Ascending aorta (tissue), 2 donors: ENCODE measurements around the gene PLAGL1. TPM values are rescaled to one million over a fixed set of nuclear protein-coding genes. Genes with fewer than 3 reads are reported as not detected.

Source experiments
- DNase-seq, 2 donors: peaks; one replicate each; pipeline ENCODE4 v3.0.0-alpha.2; 2019; ENCODE audit warnings: low spot score in 2 of 2
- H3K27ac ChIP-seq, 2 donors: fragments of 200-600 bp; sonication (generic); one replicate each; pipeline ENCODE4 v1.5.1; 2016 to 2017; ENCODE audit warnings: mild to moderate bottlenecking in 1 of 2
- H3K27me3 ChIP-seq: fragments of 200-600 bp; sonication (generic); one replicate; pipeline ENCODE4 v1.5.1; 2017
- H3K36me3 ChIP-seq, 2 donors: fragments of 200-600 bp; sonication (generic); one replicate each; pipeline ENCODE4 v1.5.1; 2016
- H3K4me1 ChIP-seq, 2 donors: fragments of 200-600 bp; sonication (generic); one replicate each; pipeline ENCODE4 v1.5.1; 2016 to 2017; ENCODE audit warnings: mild to moderate bottlenecking in 1 of 2
- H3K4me3 ChIP-seq, 2 donors: fragments of 200-600 bp; sonication (generic); one replicate each; pipeline ENCODE4 v1.5.1; 2016 to 2017; ENCODE audit warnings: mild to moderate bottlenecking in 1 of 2
- H3K9me3 ChIP-seq, 2 donors: fragments of 200-600 bp; sonication (generic); one replicate each; pipeline ENCODE4 v1.5.1; 2016
- intact Hi-C: fragments of 100-400 bp; cut with DNase I; formaldehyde crosslinking; loops from one replicate; pipeline ENCODE4 v1.15.1; 2023
- total RNA-seq: library from RNA; depleted of rRNA; stranded (reverse); fragments of >200 nt; gene quantifications from one replicate; pipeline ENCODE4 v1.1.0, GENCODE V29; 2016
- TF ChIP-seq, protein P1 (sequence below), 3 experiments: fragments of 200-600 bp in 2 of 3; fragments of 450-650 bp in 1 of 3; sonication (generic) in 2 of 3; IDR thresholded peaks; one replicate each; pipeline ENCODE4 v1.5.1; 2016 to 2019; ENCODE audit warnings: antibody characterized with exemption in 3 of 3, mild to moderate bottlenecking in 1 of 3, moderate library complexity in 1 of 3

The PLAGL1 gene
- total RNA-seq, 1 donor from 2014 or later: 86.3 TPM

DNA sequence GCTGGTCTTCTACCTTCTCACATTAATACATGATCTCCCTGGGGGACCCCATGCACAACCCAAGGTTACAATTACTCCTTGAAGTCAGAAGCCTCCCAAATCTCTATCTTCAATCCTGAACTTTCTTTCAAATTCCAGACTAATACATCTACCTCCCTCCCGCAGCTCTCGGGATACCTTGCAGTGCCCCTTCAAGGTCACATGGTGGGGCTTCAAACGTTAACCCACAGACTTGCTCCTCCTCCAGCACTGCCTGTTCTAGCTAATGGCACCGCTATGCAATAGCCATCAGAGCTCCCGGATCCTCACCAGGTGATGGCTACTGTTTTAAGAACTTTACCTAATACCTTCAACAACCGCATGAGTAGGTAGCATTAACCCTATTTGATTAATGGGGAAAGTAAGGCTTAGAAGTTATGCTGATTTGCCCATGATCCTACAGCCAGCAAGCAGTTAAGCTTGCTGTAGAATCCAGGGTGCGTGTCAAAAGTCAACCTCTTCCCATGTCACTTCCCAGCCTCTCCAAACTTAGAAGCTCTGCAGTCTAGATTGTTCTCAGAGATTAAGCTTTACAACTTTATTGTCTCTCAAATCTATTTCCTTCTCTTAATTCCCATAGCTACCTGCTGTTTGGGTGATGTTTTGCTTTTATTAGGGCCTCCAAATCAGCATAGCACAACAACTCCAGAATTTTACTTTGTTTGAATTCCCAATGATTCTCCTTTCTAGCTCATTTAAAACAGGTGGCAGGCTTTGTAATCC lies 44.7 kb downstream of the PLAGL1 start:
- no peak overlapping the region for H3K27ac ChIP-seq
- H3K4me3 ChIP-seq: no peak overlapping the region
- TF ChIP-seq, protein P1, sequence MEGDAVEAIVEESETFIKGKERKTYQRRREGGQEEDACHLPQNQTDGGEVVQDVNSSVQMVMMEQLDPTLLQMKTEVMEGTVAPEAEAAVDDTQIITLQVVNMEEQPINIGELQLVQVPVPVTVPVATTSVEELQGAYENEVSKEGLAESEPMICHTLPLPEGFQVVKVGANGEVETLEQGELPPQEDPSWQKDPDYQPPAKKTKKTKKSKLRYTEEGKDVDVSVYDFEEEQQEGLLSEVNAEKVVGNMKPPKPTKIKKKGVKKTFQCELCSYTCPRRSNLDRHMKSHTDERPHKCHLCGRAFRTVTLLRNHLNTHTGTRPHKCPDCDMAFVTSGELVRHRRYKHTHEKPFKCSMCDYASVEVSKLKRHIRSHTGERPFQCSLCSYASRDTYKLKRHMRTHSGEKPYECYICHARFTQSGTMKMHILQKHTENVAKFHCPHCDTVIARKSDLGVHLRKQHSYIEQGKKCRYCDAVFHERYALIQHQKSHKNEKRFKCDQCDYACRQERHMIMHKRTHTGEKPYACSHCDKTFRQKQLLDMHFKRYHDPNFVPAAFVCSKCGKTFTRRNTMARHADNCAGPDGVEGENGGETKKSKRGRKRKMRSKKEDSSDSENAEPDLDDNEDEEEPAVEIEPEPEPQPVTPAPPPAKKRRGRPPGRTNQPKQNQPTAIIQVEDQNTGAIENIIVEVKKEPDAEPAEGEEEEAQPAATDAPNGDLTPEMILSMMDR (IDR thresholded peaks at IDR 0.05): no peak

DNA sequence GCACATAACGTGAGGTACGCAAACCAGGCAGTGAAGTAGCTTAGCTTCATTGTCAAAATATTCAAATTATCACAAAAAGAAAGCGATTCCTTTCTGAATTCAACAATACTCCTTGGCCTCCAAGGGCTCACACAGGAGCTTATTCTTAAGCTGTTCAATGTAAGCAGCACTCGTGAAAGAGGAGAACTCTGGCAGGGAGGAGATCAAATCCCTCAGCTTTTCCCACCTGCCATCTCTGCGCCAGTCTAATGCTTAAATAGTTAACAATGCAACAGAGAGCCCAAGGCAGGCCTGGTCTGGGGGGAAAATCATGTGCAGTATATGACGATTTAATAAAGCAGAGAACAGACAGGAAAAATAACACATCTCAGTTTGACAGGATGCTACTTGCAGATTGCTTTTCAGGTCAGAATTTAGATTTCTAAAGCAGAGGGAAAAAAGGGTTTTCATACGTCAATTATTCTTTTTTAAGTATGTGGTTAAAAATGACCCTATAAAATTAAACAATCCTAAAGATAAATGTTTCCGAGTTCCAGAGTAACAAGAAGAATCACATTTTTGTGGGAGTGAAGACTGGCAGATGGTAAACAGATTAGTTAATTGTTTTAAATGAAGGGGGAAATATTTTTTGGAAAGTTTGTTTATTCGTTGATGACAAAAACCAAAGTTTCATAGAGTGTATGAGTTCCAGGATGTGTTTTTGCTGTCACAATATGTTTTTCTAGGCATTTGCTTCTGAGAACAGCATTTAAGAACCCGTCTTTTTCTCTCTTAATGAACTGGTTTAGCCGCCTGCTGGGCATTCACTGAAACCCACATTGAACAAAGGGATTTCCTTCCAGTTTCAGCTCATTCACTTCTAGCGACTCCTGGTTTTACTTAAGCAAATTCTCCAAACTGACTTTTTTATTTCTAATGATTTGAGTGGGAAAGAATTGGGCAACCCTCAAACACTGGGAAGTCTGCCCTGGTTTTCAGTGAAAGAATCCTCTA lies 45.9 kb downstream of the PLAGL1 start:
- Histone ChIP-seq H3K27ac (no peak overlapping the region), H3K4me3 (no peak overlapping the region), H3K27me3 (no peaks in the 10 kb centered on the region), H3K4me1 (no peaks in the 10 kb centered on the region), H3K9me3 (no peaks in the 10 kb centered on the region), H3K36me3 (peaks cover 3 to 24% of the 10 kb centered on the region in 2 donors)
- TF ChIP-seq, protein P1 (IDR thresholded peaks at IDR 0.05): no peak
- intact Hi-C loops: no loop called here
- DNase-seq: no peak

More for the DNA sequence above, 44.7 kb downstream of the PLAGL1 start:
- Histone ChIP-seq H3K9me3 (no peaks in the 10 kb centered on the region), H3K27me3 (no peaks in the 10 kb centered on the region), H3K4me1 (no peaks in the 10 kb centered on the region), H3K36me3 (peaks cover 3 to 24% of the 10 kb centered on the region in 2 donors)
- DNase-seq: no peak
- intact Hi-C loops: no loop called here

DNA sequence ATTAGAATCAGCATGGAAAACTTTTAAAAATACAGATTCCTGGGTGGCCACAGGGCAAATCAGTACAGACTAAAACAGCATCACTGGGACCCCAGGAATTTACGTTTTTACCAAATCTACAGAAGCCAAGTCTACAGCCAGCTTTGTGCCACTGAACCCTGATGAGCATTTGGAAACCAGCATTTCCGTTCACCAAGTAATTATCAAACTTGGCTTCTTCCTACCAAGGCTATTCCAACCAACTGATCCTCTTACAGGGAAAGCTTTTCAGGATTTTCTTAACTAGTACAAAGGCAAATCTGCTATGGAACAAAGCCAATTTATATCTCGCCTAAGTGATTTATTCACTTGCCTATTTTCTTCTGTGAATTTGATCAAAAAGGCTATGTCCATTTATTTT lies 47.0 kb downstream of the PLAGL1 start:
- no peak overlapping the region for H3K27ac ChIP-seq
- TF ChIP-seq, protein P1 (IDR thresholded peaks at IDR 0.05): no peak
- no peaks in the 10 kb centered on the region for H3K9me3 ChIP-seq
- no peak for DNase-seq
- no peaks in the 10 kb centered on the region for H3K4me1 ChIP-seq
- H3K4me3 ChIP-seq: no peak overlapping the region
- H3K36me3 ChIP-seq: peaks cover 3 to 24% of the 10 kb centered on the region in 2 donors
- H3K27me3 ChIP-seq: no peaks in the 10 kb centered on the region
- intact Hi-C loops: no loop called here

DNA sequence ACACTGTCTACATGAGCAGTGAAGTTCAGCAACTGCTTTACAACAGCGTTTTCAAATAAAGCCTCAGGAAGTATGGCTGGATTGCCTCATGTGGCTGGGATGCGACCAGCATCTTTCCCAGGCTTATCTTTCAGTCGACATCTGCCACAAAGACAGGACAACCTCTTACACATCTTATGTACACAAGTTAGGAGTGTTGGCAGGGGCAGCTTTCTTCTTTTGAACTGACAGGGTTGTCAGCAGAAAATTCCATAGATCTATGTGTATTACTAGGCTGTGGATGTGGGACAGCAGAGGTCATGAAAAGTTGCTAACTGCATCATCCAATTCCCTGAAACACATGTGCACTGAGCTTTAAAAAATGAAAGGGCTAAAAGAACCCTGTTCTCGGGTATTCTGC lies 48.1 kb downstream of the PLAGL1 start:
- no peaks in the 10 kb centered on the region for H3K27me3 ChIP-seq
- H3K4me3 ChIP-seq: no peak overlapping the region
- TF ChIP-seq, protein P1 (IDR thresholded peaks at IDR 0.05): no peak
- H3K36me3 ChIP-seq: peaks cover 0 to 21% of the 10 kb centered on the region in 2 donors
- intact Hi-C loops: no loop called here
- no peaks in the 10 kb centered on the region for H3K4me1 ChIP-seq
- no peaks in the 10 kb centered on the region for H3K9me3 ChIP-seq
- DNase-seq: no peak
- H3K27ac ChIP-seq: no peak overlapping the region

DNA sequence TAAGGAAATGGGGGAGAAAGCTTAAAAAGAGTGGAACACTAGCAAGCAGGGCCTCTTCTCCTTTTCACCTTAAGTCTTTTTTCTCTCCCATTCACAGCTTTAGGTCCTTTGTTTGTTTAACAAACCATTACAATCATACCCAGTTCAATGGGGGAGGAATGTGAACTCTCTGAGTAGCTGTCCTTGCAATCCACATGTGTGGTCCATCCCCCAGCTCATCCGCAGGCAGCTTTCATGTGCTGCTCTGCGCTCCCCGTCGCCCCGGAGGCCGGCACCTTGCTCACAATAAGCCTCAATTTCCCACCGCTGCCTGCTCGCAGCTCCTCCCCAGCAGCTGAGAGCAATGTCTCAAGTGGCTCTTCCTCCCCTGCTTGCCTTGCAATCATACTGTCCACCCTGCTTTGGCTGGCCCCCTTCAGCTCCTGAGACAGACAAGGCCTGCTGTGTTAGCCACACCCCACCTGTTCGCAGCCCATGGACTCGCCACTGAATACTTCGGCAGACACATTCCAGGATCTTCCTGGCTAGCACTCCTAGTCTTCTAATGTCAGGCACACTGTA lies 49.1 kb downstream of the PLAGL1 start:
- H3K36me3 ChIP-seq: peaks cover 0 to 12% of the 10 kb centered on the region in 2 donors
- no peaks in the 10 kb centered on the region for H3K27me3 ChIP-seq
- TF ChIP-seq, protein P1 (IDR thresholded peaks at IDR 0.05): no peak
- H3K9me3 ChIP-seq: no peaks in the 10 kb centered on the region
- DNase-seq: no peak
- no peak overlapping the region for H3K27ac ChIP-seq
- H3K4me1 ChIP-seq: no peaks in the 10 kb centered on the region
- intact Hi-C loops: no loop called here
- no peak overlapping the region for H3K4me3 ChIP-seq
